SH-SY5Y (cell line): ENCODE results near the gene ATF6.

Source experiments
- GATA2 ChIP-seq: IDR thresholded peaks from 2 replicates; pipeline ENCODE4 v1.6.1; 2011; ENCODE audit warnings: mild to moderate bottlenecking, low read depth, low read length
- GATA3 ChIP-seq: IDR thresholded peaks from 2 replicates; pipeline ENCODE4 v1.6.1; 2011; ENCODE audit warnings: low read depth, mild to moderate bottlenecking, low read length, moderate library complexity

GRCh38 chr1:161933592-161934588, 167.8 kb downstream of the ATF6 start:
- no peak for TF ChIP-seq GATA2
- TF ChIP-seq GATA3: no peak
